SU-DHL-6 (cell line): Measurements from ENCODE around the gene CYCS.
"Not testable (repeated sequence)": the region's sequence is repeated elsewhere in the genome, so short reads cannot be mapped to it uniquely, and the experiment has no call there.

Experiments
- H2AFZ ChIP-seq: fragments of 200-600 bp; sonication (generic); 2 replicates; pipeline ENCODE4 v1.6.1; 2014; ENCODE audit warnings: low read depth, mild to moderate bottlenecking, moderate library complexity, mixed read lengths, antibody characterized with exemption, low read length; ENCODE audit not compliant: severe bottlenecking
- H3F3A ChIP-seq: fragments of 200-600 bp; shearing (Covaris generic); 2 replicates; pipeline ENCODE4 v1.6.0; 2016; ENCODE audit warnings: antibody characterized with exemption, mild to moderate bottlenecking; ENCODE audit not compliant: insufficient read depth
- H3K27ac ChIP-seq: fragments of 200-600 bp; sonication (generic); 2 replicates; pipeline ENCODE4 v1.5.1; 2016; ENCODE audit warnings: low read depth, mild to moderate bottlenecking, low read length, moderate library complexity, mixed read lengths
- H3K27me3 ChIP-seq: fragments of 200-600 bp; sonication (generic), shearing (Covaris generic); 2 replicates; pipeline ENCODE4 v1.6.0; 2014; ENCODE audit warnings: mild to moderate bottlenecking, low read length
- H3K36me3 ChIP-seq: fragments of 200-600 bp; sonication (generic); 2 replicates; pipeline ENCODE4 v1.6.1; 2014; ENCODE audit warnings: mild to moderate bottlenecking, low read length, mixed read lengths
- H3K4me2 ChIP-seq: fragments of 300-600, 200-600 bp; shearing (Covaris generic), sonication (generic); 2 replicates; pipeline ENCODE4 v1.6.0; 2014; ENCODE audit warnings: low read length, low read depth, mild to moderate bottlenecking; ENCODE audit not compliant: poor library complexity, severe bottlenecking
- H3K4me3 ChIP-seq: fragments of 200-600 bp; sonication (generic); 2 replicates; pipeline ENCODE4 v1.5.1; 2014; ENCODE audit warnings: antibody characterized with exemption, low read length, mild to moderate bottlenecking, mixed read lengths; ENCODE audit not compliant: insufficient read depth, poor library complexity, severe bottlenecking
- H3K79me2 ChIP-seq: fragments of 200-600 bp; sonication (generic); 2 replicates; pipeline ENCODE4 v1.6.1; 2014; ENCODE audit warnings: mild to moderate bottlenecking, low read length, moderate library complexity; ENCODE audit not compliant: insufficient read depth
- H3K9ac ChIP-seq: fragments of 200-600 bp; sonication (generic); 2 replicates; pipeline ENCODE4 v1.7.0; 2014; ENCODE audit warnings: mild to moderate bottlenecking, low read length
- H3K9me2 ChIP-seq: fragments of 200-600 bp; sonication (generic); replicated peaks from 2 replicates; pipeline ENCODE4 v1.6.1; 2014; ENCODE audit warnings: low read length; ENCODE audit not compliant: insufficient read depth
- H3K9me3 ChIP-seq: fragments of 200-600 bp; sonication (generic); 2 replicates; pipeline ENCODE4 v1.6.1; 2014; ENCODE audit warnings: low read length, mixed read lengths; ENCODE audit not compliant: insufficient read depth
- H4K20me1 ChIP-seq: fragments of 200-600 bp; sonication (generic); 2 replicates; pipeline ENCODE4 v1.6.1; 2014; ENCODE audit warnings: low read depth, mild to moderate bottlenecking, antibody characterized with exemption, low read length, moderate library complexity, mixed read lengths
- EZH2phosphoT487 ChIP-seq: fragments of 200-600 bp; sonication (generic), shearing (Covaris generic); conservative IDR thresholded peaks from 2 replicates; pipeline ENCODE4 v1.6.1; 2018; ENCODE audit warnings: mild to moderate bottlenecking, antibody characterized with exemption, low read length, moderate library complexity, mixed read lengths
- TF ChIP-seq, protein P1 (sequence below): fragments of 200-600 bp; sonication (generic); IDR thresholded peaks from one replicate; pipeline ENCODE4 v1.5.1; 2017; ENCODE audit warnings: antibody characterized with exemption, mild to moderate bottlenecking, low read length, moderate library complexity; ENCODE audit not compliant: insufficient read depth, poor library complexity, severe bottlenecking

CYCS gene

DNA sequence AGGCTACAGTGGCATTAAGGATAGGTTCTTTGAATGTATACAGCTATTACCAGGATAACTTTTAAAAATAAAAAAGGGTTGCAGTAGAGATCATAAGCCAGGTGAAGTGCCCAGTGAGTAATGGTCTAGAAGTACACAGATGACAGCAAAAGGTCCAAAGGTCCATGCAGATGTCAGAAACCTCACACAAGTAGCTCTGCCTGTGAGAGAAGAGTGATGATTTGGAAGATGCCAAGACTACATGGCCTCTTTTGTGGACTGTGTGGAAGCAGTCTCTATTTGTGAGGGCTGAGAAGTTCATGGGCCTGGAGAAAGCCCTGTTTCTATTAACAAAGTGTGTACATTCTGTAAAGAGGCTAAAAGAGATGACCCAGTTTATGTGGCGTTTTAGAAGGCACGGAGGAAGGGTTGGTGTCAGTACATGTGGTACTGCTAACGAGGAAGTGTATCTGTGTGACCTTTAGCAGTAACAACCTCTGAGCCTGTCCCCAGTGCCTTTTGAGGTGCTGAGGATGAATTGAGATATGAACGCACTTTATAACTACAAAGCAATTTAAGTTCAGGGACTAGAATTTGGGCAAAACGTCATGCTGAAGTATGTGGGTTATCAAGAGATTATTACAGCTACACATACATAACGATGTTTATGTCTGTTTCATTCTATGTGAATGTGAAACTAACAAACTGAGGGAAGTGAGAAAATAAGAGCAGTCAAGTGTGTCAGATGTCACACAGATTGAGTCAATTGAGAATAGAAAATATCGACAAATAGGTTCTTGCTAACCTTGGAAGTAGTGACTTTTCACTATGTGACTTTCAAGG lies 7.6 kb downstream of the CYCS start:
- Histone ChIP-seq H3K27me3 (no peaks in the 10 kb centered on the region), H3K9me3 (no peaks in the 10 kb centered on the region), H3K9ac (no peak overlapping the region), H3K36me3 (peaks cover 30% of the 10 kb centered on the region), H3K4me3 (no peak overlapping the region), H3K79me2 (peaks cover 36% of the 10 kb centered on the region), H2AFZ (no peak overlapping the region), H3K4me2 (peak overlapping the region; percentile 14), H3F3A (peaks cover 40% of the 10 kb centered on the region), H4K20me1 (peaks cover 9% of the 10 kb centered on the region; the same call in 1 of the 2 replicates), H3K27ac (peak overlapping the region; percentile 53), H3K9me2 (no peaks in the 10 kb centered on the region)
- TF ChIP-seq, protein P1, sequence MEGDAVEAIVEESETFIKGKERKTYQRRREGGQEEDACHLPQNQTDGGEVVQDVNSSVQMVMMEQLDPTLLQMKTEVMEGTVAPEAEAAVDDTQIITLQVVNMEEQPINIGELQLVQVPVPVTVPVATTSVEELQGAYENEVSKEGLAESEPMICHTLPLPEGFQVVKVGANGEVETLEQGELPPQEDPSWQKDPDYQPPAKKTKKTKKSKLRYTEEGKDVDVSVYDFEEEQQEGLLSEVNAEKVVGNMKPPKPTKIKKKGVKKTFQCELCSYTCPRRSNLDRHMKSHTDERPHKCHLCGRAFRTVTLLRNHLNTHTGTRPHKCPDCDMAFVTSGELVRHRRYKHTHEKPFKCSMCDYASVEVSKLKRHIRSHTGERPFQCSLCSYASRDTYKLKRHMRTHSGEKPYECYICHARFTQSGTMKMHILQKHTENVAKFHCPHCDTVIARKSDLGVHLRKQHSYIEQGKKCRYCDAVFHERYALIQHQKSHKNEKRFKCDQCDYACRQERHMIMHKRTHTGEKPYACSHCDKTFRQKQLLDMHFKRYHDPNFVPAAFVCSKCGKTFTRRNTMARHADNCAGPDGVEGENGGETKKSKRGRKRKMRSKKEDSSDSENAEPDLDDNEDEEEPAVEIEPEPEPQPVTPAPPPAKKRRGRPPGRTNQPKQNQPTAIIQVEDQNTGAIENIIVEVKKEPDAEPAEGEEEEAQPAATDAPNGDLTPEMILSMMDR, result no peak
- TF ChIP-seq EZH2phosphoT487, result no peak

DNA sequence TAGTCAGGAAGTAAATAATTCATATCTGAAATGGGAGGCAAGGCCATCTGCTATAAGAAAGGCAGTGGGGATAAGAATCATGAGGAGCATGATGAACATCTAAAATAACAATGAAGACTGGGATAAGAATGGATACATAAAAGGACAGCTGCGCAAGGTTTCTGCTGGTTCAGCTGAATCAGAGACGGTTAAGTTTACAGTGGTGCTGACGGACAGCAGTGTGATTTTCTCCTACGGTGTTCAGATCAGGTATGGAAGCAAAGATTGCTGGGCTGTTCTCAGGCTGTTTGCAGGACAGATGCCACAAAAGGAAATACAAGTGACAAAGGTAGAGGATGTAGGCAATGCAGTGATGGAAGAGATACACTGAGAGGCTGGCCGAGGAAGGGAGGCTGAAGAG lies 8.4 kb downstream of the CYCS start:
- no peaks in the 10 kb centered on the region for H3K27me3 ChIP-seq
- no peak overlapping the region for H3K27ac ChIP-seq
- peaks cover 28% of the 10 kb centered on the region for H3K79me2 ChIP-seq
- H3K9me3 ChIP-seq, result no peaks in the 10 kb centered on the region
- peaks cover 9% of the 10 kb centered on the region; the same call in 1 of the 2 replicates for H4K20me1 ChIP-seq
- no peak overlapping the region for H2AFZ ChIP-seq
- H3K9me2 ChIP-seq, result no peaks in the 10 kb centered on the region
- H3K4me3 ChIP-seq, result no peak overlapping the region
- no peak for TF ChIP-seq EZH2phosphoT487
- TF ChIP-seq, protein P1, result no peak
- H3K36me3 ChIP-seq, result peaks cover 25% of the 10 kb centered on the region; the same call in 1 of the 2 replicates
- H3K4me2 ChIP-seq, result no peak overlapping the region
- no peak overlapping the region for H3K9ac ChIP-seq
- peaks cover 40% of the 10 kb centered on the region for H3F3A ChIP-seq

DNA sequence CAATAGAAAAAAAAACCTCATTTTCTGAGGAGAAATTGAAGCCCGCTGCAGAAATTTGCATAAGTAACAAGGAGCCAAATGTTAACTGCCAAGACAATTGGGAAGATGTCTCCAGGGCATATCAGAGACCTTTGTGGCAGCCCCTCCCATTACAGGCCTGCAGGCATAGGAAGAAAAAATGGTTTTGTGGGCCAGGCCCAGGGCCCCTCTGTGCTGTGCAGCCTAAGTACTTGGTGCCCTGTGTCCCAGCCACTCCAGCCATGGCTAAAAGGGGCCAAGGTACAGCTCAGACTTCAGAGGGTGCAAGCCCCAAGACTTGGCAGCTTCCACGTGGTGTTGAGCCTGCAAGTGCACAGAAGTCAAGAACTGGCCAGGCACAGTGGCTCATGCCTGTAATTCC lies 14.5 kb downstream of the CYCS start:
- H3K36me3 ChIP-seq, H3K4me3 ChIP-seq, H3K27ac ChIP-seq, H3K79me2 ChIP-seq, H3K4me2 ChIP-seq, H3K9me3 ChIP-seq, H3K9me2 ChIP-seq, H3K27me3 ChIP-seq, H3K9ac ChIP-seq, H2AFZ ChIP-seq, H4K20me1 ChIP-seq: not testable (repeated sequence)
- 0 out of 2 replicates have a peak, but pooled peaks cover 11% of the 10 kb centered on the region for H3F3A ChIP-seq

DNA sequence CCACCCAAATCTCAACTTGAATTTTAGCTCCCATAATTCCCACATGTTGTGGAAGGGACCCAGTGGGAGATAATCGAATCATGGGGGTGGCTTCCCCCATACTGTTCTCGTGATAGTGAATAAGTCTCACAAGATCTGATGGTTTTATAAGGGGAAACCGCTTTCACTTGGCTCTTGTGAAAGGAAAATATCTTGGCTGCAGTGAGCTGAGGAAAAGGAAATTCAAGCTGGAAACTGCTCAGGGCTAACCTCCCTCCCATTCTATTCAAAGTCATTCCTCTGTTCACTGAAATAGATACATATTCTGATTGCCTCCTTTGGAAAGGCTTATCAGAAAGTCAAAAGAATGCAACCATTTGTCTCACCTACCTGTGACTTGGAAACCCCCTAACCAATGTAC lies 15.8 kb downstream of the CYCS start:
- no peaks in the 10 kb centered on the region for H3K79me2 ChIP-seq
- H3K4me3 ChIP-seq, result no peak overlapping the region
- H3F3A ChIP-seq, result 0 out of 2 replicates have a peak, but pooled peaks cover 10% of the 10 kb centered on the region
- H2AFZ ChIP-seq, result no peak overlapping the region
- H3K36me3 ChIP-seq, result 0 out of 2 replicates have a peak, but pooled peaks cover 8% of the 10 kb centered on the region
- no peak overlapping the region for H3K4me2 ChIP-seq
- H3K9me2 ChIP-seq, result no peaks in the 10 kb centered on the region
- no peaks in the 10 kb centered on the region for H3K27me3 ChIP-seq
- H4K20me1 ChIP-seq, result no peaks in the 10 kb centered on the region
- no peak for TF ChIP-seq EZH2phosphoT487
- TF ChIP-seq, protein P1, result no peak
- no peaks in the 10 kb centered on the region for H3K9me3 ChIP-seq
- H3K27ac ChIP-seq, result no peak overlapping the region
- no peak overlapping the region for H3K9ac ChIP-seq
